ENCODE data around the gene FAM153A. TPM values are rescaled to one million over a fixed set of nuclear protein-coding genes. Genes with fewer than 3 reads are reported as not detected.
A peak's percentile ranks its signal among the peaks of the same experiment; 100 is the strongest.
"Not testable (repeated sequence)": the region's sequence is repeated elsewhere in the genome, so short reads cannot be mapped to it uniquely, and the experiment has no call there.

FAM153A gene
- total RNA-seq, 4 donors from 2014 or later = 1.5 to 26.3 (median 9.2) TPM

DNA sequence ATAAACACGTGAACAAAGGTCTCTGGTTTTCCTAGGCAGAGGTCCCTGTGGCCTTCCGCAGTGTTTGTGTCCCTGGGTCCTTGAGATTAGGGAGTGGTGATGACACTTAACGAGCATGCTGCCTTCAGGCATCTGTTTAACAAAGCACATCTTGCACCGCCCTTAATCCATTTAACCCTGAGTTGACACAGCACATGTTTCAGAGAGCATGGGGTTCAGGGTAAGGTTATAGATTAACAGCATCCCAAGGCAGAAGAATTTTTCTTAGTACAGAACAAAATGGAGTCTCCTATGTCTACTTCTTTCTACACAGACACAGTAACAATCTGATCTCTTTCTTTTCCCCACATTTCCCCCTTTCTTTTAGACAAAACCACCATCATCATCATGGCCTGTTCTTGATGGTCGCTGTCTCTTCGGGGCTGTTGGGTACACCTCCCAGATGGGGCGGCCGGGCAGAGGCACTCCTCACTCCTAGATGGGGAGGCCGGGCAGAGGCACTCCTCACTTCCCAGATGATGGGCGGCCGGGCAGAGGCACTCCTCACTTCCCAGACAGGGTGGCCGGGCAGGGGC, 87.3 kb downstream of the FAM153A start:
- WGBS, 2 donors (ENCODE audit: low coverage in 1 of 2) = no CpG with 5 or more reads among the region's 12 CpGs

DNA sequence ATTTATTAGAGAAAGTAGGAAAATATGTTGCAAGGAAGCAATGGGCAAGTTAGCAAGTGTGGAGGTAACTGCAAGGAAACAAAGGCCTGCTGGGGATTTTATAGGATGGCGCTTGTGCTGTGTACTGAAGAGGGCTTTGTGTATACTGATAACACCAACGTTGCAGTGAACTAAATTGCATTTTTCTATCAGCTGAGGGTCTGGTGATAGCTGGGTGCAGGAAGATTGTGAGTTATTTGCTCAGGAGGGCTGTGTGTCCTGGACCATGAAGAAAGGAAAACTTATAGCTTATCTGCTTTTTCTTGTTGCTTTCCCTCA, 88.2 kb downstream of the FAM153A start:
- peaks cover 0 to 14% (median 3%) of the 10 kb centered on the region in 3 donors for H3K4me1 ChIP-seq
- not testable (repeated sequence) for H3K27me3 ChIP-seq, ATAC-seq, H3K27ac ChIP-seq, H3K4me3 ChIP-seq, H3K9me3 ChIP-seq, H3K36me3 ChIP-seq
- WGBS, 2 donors (ENCODE audit: low coverage in 1 of 2) = no CpG with 5 or more reads among the region's 2 CpGs

More for the DNA sequence above, 87.3 kb downstream of the FAM153A start:
- H3K4me3 ChIP-seq, H3K27ac ChIP-seq, H3K27me3 ChIP-seq, H3K9me3 ChIP-seq, ATAC-seq, H3K36me3 ChIP-seq: not testable (repeated sequence)
- peaks cover 0 to 14% (median 3%) of the 10 kb centered on the region in 3 donors for H3K4me1 ChIP-seq

DNA sequence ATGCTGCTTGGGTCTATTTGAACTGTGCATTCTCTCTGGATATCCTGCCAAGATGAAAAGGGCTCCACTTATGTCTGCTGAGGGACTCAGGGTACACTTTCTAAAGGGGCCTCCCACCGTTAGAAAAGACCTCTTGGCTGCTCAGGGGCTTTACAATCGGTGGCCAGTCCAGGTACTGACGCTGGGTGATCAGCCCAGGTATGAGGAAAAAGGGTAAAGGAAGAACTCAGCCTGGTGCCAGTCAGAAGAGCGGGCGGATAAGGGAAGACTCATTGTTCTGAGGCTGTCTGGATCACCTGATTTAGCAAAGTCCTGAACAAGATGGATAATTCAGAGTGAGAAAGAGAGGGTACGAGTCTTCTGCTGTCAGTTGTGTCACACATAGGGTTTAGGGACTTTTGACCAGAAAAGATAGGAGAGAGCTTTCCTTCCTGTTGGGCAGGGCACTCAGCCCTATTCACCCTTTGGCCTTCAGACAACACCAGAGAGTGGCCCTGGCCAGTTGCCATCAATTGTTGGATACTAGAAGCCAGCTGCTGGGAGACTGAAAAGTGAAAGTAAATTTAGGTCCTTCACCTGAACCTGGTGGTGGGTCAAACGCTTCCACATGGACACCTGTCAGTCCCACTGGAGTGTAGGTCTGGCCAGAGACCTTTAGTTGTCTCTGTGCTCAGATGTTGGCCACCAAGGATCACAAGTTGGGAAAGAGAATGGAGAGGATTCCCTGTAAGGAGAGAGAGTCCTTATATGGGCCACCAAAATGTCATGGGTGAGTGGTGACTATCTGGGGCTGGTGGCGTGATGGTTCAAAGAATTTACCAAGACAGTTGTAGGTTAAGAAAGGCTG, 88.8 kb downstream of the FAM153A start:
- H3K27me3 ChIP-seq, H3K4me3 ChIP-seq, ATAC-seq, H3K9me3 ChIP-seq, H3K36me3 ChIP-seq: not testable (repeated sequence)
- Histone ChIP-seq H3K27ac (peak overlapping the region; percentile 1 to 51 (median 33)), H3K4me1 (peaks cover 0 to 14% (median 3%) of the 10 kb centered on the region in 3 donors)
- 60% methylated on average over 5 of the region's 8 CpGs; no CpG with 5 or more reads in 1 of the 2 donors for WGBS, 2 donors (ENCODE audit: low coverage in 1 of 2)

GRCh38 chr5:177692969-177693368, 89.7 kb downstream of the FAM153A start:
- H3K4me3 ChIP-seq, H3K36me3 ChIP-seq, H3K27me3 ChIP-seq, H3K9me3 ChIP-seq, ATAC-seq: not testable (repeated sequence)
- H3K27ac ChIP-seq = peak overlapping the region in 2 of 4 donors; percentile 21 to 51
- peaks cover 0 to 14% (median 3%) of the 10 kb centered on the region in 3 donors for H3K4me1 ChIP-seq
- WGBS, 2 donors (ENCODE audit: low coverage in 1 of 2) = no CpG with 5 or more reads among the region's 7 CpGs

GRCh38 chr5:177692507-177692906, 90.2 kb downstream of the FAM153A start:
- not testable (repeated sequence) for H3K36me3 ChIP-seq, H3K9me3 ChIP-seq, H3K4me3 ChIP-seq, H3K27me3 ChIP-seq, ATAC-seq
- peak overlapping the region in 2 of 4 donors; percentile 21 to 51 for H3K27ac ChIP-seq
- H3K4me1 ChIP-seq = peaks cover 0 to 14% (median 3%) of the 10 kb centered on the region in 3 donors
- 0 to 14% methylated on average over 1 of the region's 1 CpG for WGBS, 2 donors (ENCODE audit: low coverage in 1 of 2)
- TF ChIP-seq POLR2AphosphoS5 (IDR thresholded peaks at IDR 0.05) = peak; percentile 20

DNA sequence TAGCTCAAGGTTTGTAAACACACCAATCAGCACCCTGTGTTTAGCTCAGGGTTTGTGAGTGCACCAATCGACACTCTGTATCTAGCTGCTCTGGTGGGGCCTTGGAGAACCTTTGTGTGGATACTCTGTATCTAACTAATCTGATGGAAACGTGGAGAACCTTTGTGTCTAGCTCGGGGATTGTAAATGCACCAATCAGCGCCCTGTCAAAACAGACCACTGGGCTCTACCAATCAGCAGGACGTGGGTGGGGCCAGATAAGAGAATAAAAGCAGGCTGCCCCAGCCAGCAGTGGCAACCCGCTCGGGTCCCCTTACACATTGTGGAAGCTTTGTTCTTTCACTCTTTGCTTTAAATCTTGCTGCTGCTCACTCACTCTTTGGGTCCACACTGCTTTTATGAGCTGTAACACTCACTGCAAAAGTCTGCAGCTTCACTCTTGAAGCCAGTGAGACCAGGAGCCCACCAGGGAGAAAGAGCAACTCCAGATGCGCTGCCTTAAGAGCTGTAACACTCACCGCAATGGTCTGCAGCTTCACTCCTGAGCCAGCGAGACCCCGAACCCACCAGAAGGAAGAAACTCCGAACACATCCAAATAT, 93.6 kb downstream of the FAM153A start:
- ATAC-seq, H3K9me3 ChIP-seq, H3K27me3 ChIP-seq, H3K4me3 ChIP-seq, H3K27ac ChIP-seq, H3K36me3 ChIP-seq: not testable (repeated sequence)
- 80 to 97% methylated on average over 2 to 5 of the region's 12 CpGs for WGBS, 2 donors (ENCODE audit: low coverage in 1 of 2)
- peaks cover 0 to 14% (median 3%) of the 10 kb centered on the region in 3 donors for H3K4me1 ChIP-seq

DNA sequence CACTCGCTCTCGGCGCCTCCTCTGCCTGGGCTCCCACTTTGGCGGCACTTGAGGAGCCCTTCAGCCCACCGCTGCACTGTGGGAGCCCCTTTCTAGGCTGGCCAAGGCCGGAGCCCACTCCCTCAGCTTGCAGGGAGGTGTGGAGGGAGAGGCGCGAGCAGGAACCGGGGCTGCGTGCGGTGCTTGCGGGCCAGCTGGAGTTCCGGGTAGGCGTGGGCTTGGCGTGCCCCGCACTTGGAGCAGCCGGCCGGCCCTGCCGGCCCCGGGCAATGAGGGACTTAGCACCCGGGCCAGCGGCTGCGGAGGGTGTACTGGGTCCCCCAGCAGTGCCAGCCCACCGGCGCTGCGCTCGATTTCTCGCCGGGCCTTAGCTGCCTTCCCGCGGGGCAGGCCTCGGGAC, 94.6 kb downstream of the FAM153A start:
- not testable (repeated sequence) for H3K36me3 ChIP-seq, H3K27me3 ChIP-seq, H3K27ac ChIP-seq, H3K4me3 ChIP-seq, H3K9me3 ChIP-seq, H3K4me1 ChIP-seq, ATAC-seq
- WGBS, 2 donors (ENCODE audit: low coverage in 1 of 2) = 100% methylated on average over 1 of the region's 32 CpGs; no CpG with 5 or more reads in 1 of the 2 donors

GRCh38 chr5:177681920-177682319, 100.8 kb downstream of the FAM153A start:
- not testable (repeated sequence) for H3K27me3 ChIP-seq, H3K9me3 ChIP-seq, ATAC-seq, H3K4me3 ChIP-seq, H3K27ac ChIP-seq, H3K4me1 ChIP-seq, H3K36me3 ChIP-seq
- WGBS, 2 donors (ENCODE audit: low coverage in 1 of 2) = 40% methylated on average over 1 of the region's 1 CpG; no CpG with 5 or more reads in 1 of the 2 donors

Other genes with a start within 250 kb of the FAM153A start
- 10 to 100 TPM; 29.7 to 90.3 (median 44.5) TPM for gene FAM193B, start 228.3 kb downstream of the FAM153A start, total RNA-seq
- 10 to 100 TPM; 50.9 to 86.4 (median 72.9) TPM for gene TMED9, start 190.7 kb downstream of the FAM153A start, total RNA-seq
- gene B4GALT7, start 182.8 kb downstream of the FAM153A start, total RNA-seq = 10 to 100 TPM; 10.2 to 19.5 (median 15.5) TPM
- not detected for gene PROP1, start 213.3 kb upstream of the FAM153A start, total RNA-seq